ENCODE measurements around the gene CHST13.

CHST13 gene

DNA sequence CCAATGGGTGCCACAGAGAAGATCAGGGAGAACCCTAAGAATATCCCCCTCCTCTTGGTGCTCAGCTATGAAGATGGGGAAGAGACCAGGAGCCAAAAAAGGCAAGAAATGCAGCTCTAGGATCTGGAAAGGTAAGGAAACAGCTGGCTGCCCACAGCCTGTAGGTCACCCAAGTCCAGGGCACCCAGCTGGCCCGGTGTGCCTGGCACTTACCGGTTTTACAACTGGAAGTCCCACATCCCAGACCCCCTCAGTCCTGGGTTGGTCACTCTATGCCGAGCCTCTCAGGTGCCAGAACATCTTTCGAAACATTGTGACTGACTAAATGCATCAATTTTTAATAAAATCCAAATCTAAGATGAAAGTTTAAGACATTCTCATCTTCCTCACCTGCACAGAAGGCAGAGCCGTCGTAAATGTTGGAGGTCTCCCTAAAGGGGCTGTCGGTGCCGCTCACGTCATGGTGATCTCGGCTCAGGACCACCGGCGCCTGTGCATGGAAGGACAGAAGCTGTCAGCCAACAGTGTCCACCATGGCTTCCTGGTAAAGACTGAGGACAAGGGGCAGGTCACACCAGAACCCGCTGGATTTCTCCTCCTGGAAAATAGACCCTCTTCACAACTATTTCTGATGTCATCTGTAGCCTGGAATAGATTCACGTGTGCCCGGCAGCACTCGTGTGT is 34.9 kb upstream of the CHST13 start:
- DNase-seq: no peak

DNA sequence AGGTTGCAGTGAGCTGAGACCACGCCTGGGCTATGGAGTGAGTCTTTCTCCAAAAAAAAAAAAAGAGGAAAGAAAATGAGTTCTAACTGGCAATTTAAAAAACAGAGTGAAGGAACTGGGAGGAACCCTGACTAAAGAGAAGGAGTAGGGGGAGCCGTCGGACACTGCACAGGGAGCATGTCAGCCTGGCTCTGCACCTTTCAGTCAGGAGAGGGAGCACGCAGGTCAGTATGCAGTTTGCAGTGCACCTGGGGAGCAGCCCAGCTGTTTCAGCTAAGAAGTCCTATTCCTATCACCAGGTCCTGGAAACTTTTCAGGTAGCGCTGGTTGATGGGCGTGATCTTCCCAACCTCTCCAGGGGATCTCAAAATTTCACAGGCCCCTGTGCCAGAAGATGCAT is 33.3 kb upstream of the CHST13 start:
- DNase-seq: no peak

DNA sequence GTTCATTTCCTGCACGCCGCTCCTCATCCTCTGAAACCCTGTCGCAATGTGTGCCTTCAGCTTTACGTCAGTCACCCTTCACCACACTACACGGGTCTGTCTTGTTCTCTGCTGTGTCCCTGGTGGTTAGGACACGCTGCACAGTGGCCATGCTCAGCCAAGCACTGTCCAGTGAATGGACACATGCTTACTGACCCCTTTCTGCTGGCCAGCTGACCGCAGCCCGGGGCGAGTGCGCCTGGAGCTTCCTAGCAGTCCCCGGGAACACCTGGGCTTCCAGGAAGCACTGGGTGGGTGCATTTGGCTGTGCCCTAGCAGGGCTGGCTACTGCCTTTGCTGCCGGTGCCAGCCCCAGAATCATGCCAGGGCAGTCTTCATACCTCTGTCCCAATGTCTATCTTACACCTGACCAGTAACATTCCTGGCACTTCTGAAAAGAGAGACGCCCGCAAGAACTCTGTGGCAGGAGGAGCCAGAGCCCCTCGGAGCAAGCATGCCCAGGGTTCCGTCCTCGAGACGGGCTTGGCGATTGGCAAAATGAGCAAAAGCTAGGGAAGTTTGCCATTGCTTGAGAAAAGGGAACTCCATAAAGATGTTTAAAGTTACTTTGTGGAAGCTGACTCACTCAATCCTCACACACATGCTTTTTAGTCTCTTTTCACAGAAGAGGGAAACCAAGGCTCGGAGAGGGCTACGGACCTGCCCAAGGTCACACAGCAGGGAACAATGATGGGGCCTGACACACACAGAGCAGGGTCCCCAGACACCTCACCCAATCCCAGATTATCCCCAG is 32.5 kb upstream of the CHST13 start:
- no peak for DNase-seq

GRCh38 chr3:126493051-126493450 is 30.9 kb upstream of the CHST13 start:
- DNase-seq: no peak

DNA sequence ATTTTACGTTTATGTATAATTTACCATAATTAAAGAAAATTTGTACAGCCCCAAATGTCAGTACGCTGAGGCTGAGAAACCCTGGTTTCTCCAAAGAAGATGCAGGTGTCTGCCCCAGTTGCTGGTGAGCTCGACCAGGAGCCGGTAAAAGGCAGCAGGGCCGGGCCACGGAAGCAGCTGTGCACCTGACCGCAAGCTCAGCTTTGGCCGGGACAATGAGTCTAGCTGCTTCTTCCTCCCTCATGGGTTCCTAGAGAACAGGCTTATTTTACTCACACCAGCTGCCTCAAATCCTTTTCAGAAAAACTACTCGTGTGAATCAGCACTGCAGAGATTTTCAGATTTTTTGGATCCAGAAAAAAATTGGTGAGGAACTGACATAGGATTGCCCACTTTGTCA is 30.2 kb upstream of the CHST13 start:
- peak; percentile 79 for DNase-seq

DNA sequence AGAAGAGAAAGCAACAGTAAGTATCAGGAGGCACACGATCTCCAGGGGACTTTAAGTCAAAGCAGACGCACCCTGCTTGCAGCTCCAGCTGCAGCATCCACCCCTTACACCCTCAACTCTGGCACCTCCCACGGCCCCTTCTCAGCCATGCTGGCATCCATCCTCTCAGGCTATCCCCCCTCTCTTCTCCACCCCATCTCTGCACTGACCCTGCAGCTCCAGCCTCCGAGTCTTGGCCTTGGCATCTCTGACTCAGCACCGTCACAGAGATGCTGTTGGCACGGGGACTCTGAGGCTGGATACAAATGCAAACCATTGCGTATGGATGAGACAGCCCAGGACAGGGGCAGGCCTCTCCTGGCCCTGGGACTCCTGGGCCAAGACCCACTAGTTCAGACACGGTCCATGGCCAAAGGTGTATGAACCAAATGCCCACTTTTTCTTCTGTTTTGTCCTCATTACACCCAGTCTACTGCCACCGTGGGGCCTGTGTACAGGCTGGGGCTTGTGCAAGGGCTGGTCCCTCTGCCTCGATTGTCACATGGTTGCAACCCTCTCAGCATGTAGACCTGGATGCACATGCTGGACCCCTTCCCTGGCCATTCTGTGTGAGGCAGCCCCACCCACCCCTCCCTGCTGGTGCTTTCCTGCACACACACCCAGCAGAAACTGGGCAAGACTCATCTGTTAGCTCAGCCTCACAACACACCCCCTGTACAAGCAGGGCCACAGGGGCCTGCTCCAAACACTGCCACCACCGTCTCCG is 29.6 kb upstream of the CHST13 start:
- DNase-seq: no peak

DNA sequence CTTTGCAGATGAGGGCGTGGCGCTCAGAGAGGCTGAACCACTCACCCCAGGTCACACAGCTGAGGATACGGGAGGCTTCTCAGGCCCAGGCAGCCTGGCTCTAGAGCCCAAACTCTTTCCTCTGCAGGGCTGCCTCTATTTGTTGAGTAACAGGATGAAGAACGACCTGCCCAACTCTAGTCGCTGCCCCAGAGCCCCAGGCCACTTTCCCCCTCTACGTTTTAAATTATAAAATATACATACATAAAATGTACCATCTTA is 29.1 kb upstream of the CHST13 start:
- no peak for DNase-seq

- DNase-seq: no peak
These were observed 28.2 kb upstream of the CHST13 start for GRCh38 chr3:126495786-126496185.

GRCh38 chr3:126496894-126497850 is 26.8 kb upstream of the CHST13 start:
- no peak for DNase-seq

DNA sequence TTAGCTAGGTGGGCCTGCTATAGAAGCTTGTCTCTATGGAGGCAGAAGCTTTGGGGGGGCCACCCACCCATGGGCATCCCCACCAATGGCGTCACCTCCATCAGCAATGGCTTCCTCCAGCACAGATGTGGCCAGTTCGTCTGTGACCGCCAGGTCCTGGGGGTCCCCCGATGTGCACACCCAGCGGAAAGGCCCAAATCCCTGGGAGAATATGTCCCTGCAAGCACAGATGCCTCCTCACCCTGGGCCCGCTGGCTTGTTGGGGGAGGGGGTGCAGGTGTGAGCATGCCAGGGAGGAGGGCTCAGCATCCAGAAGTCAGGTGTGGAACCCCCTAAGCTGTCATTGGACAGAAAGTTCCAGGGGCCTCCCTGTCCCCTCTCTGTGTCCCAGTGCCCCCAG is 26.0 kb upstream of the CHST13 start:
- DNase-seq: no peak

DNA sequence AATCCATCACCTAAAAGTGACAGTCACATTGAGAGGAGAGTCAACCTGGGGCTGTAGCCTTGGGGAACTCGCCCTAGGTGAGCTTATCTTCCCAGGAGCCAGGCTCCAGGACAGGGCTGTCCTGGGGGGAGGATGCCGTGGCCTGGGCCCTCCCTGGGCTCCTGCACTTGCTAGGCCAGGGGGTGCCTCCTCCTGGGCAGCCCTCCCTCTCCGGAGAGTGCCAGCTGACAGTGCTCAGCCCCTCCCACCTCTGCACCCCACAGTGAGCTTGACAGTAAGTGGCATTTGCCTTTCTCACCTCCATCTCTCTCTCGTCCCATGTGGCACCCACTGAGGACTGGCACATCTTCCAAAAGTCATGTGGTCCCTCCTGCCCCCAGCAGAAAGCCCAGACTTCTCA is 25.5 kb upstream of the CHST13 start:
- no peak for DNase-seq

- DNase-seq: no peak
These were observed 25.0 kb upstream of the CHST13 start for GRCh38 chr3:126498929-126499328.

GRCh38 chr3:126499401-126499800 is 24.6 kb upstream of the CHST13 start:
- no peak for DNase-seq

GRCh38 chr3:126500016-126500415 is 23.9 kb upstream of the CHST13 start:
- no peak for DNase-seq

DNA sequence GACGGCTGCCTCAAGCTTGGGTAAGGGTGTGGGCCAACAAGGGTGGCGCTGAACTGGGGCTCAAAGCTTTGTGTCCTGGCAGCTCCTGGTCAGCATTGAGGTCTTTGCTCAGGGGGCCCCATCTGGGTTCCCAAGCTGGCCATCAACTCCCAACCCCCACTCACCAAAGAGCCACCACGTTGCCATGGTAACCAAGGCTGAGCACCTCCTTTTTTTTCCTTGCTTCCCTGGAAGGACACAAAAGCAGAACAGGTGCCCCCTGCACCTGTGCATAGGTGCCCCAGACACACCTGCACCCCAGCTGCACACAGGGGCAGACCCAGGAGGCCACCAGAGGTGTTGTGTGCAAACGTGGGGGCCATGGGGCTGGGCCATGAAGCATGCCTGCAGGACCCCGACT is 22.9 kb upstream of the CHST13 start:
- DNase-seq: no peak

- DNase-seq: no peak
These were observed 22.2 kb upstream of the CHST13 start for GRCh38 chr3:126501736-126502135.

GRCh38 chr3:126502656-126503055 is 21.3 kb upstream of the CHST13 start:
- DNase-seq: no peak

DNA sequence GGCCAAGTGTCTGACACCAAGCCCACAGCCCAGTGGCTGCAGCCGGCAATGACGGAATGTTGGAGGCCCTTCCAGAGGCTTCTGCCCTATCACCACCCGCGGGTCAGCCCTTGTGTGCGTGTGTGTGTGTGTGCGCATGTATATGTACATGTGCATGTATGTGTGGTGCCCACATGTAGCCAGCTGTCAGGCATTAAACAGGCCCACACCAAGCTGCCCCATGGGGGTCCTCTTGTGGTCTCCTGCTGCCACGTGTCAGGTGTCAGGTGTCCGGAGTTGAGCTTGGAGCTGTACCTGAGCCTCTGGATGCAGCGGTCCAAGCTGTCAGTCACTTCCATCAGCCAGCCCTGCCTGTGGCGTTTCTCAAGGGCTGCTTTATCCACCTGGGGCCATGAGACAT is 20.3 kb upstream of the CHST13 start:
- DNase-seq: no peak

- no peak for DNase-seq
These were observed 16.1 kb upstream of the CHST13 start for GRCh38 chr3:126507886-126508285.

- DNase-seq: no peak
These were observed 15.4 kb upstream of the CHST13 start for GRCh38 chr3:126508564-126508964.

- no peak for DNase-seq
These were observed 14.2 kb upstream of the CHST13 start for GRCh38 chr3:126509597-126510307.

GRCh38 chr3:126510308-126510910 is 13.5 kb upstream of the CHST13 start:
- no peak for DNase-seq

All from NCI-H2107 (cell line).